HEK293 (cell line): Measurements from ENCODE around the gene LHFPL2.

ENCODE experiments used
- CTCF ChIA-PET: fragments of 350-600 bp; formaldehyde crosslinking; extraction: SDS; loops from one replicate; lab custom pipeline; 2021; ENCODE audit warnings: antibody characterized with exemption; lab: Yijun Ruan, JAX
- POLR2A ChIA-PET: fragments of 300-600 bp; formaldehyde crosslinking; extraction: SDS; loops from one replicate; lab custom pipeline; 2020; ENCODE audit warnings: antibody characterized with exemption, inconsistent platforms; lab: Yijun Ruan, JAX
- H3K27ac ChIP-seq: fragments of 200-500 bp; sonication (Bioruptor generic); 2 replicates; pipeline ENCODE4 v1.5.1; 2014; ENCODE audit warnings: low read depth, low read length, control low read depth, inconsistent platforms; ENCODE audit errors: extremely low read depth
- H3K36me3 ChIP-seq, 2 experiments: fragments of 200-500 bp in 1 of 2; sonication (Bioruptor generic) in 1 of 2; 1 replicate in 1 of 2; 2 replicates in 1 of 2; pipeline ENCODE4 v1.5.1; 2014 to 2017; ENCODE audit warnings: inconsistent platforms in 2 of 2, low read length in 2 of 2; ENCODE audit not compliant: control insufficient read depth in 2 of 2, insufficient read depth in 1 of 2
- H3K4me1 ChIP-seq: fragments of 200-500 bp; sonication (Bioruptor generic); 2 replicates; pipeline ENCODE4 v1.5.1; 2014; ENCODE audit warnings: mild to moderate bottlenecking, low read length, inconsistent platforms; ENCODE audit not compliant: control insufficient read depth, insufficient read depth
- H3K4me3 ChIP-seq: 2 replicates; pipeline ENCODE4 v1.5.1; 2011; ENCODE audit warnings: low read depth, mild to moderate bottlenecking, control low read depth, low read length, moderate library complexity
- H3K9me3 ChIP-seq: fragments of 200-500 bp; sonication (Bioruptor generic); 2 replicates; pipeline ENCODE4 v1.5.1; 2014; ENCODE audit warnings: low read depth, low read length, inconsistent platforms; ENCODE audit not compliant: control insufficient read depth, insufficient read depth
- BCL11B ChIP-seq: fragments of 450-650 bp; formaldehyde crosslinking; IDR thresholded peaks from 2 replicates; pipeline ENCODE4 v1.5.1; 2016; ENCODE audit warnings: low read depth, missing biosample characterization, missing genetic modification characterization
- HIC1 ChIP-seq: fragments of 450-650 bp; formaldehyde crosslinking; IDR thresholded peaks from 2 replicates; pipeline ENCODE4 v1.5.1; 2016; ENCODE audit warnings: missing biosample characterization, missing genetic modification characterization
- PRDM2 ChIP-seq: fragments of 450-650 bp; formaldehyde crosslinking; IDR thresholded peaks from 2 replicates; pipeline ENCODE4 v1.5.1; 2016; ENCODE audit warnings: missing biosample characterization, missing genetic modification characterization, borderline replicate concordance
- YY1 ChIP-seq: fragments of 450-650 bp; formaldehyde crosslinking; IDR thresholded peaks from 2 replicates; pipeline ENCODE4 v1.5.1; 2018; ENCODE audit warnings: missing biosample characterization, missing genetic modification characterization
- ZBTB17 ChIP-seq: fragments of 450-650 bp; formaldehyde crosslinking; IDR thresholded peaks from 2 replicates; pipeline ENCODE4 v1.5.1; 2016; ENCODE audit warnings: missing biosample characterization, missing genetic modification characterization
- ZBTB6 ChIP-seq: fragments of 450-650 bp; formaldehyde crosslinking; IDR thresholded peaks from 2 replicates; pipeline ENCODE4 v1.5.1; 2017; ENCODE audit warnings: missing biosample characterization, missing genetic modification characterization
- ZNF169 ChIP-seq: fragments of 450-650 bp; formaldehyde crosslinking; IDR thresholded peaks from 2 replicates; pipeline ENCODE4 v1.5.1; 2016; ENCODE audit warnings: missing biosample characterization, missing genetic modification characterization
- ZNF174 ChIP-seq: fragments of 450-650 bp; formaldehyde crosslinking; IDR thresholded peaks from 2 replicates; pipeline ENCODE4 v1.5.0; 2017; ENCODE audit warnings: missing biosample characterization, mild to moderate bottlenecking, missing genetic modification characterization
- ZNF2 ChIP-seq: fragments of 450-650 bp; formaldehyde crosslinking; IDR thresholded peaks from 2 replicates; pipeline ENCODE4 v1.5.1; 2016; ENCODE audit warnings: missing biosample characterization, missing genetic modification characterization
- ZNF354C ChIP-seq: fragments of 450-650 bp; formaldehyde crosslinking; IDR thresholded peaks from 2 replicates; pipeline ENCODE4 v1.5.1; 2016; ENCODE audit warnings: missing biosample characterization, missing genetic modification characterization, low read depth, borderline replicate concordance
- ZNF366 ChIP-seq: fragments of 450-650 bp; formaldehyde crosslinking; conservative IDR thresholded peaks from 2 replicates; pipeline ENCODE4 v1.5.1; 2016; ENCODE audit warnings: missing biosample characterization, missing genetic modification characterization
- ZNF501 ChIP-seq: fragments of 450-650 bp; formaldehyde crosslinking; IDR thresholded peaks from 2 replicates; pipeline ENCODE4 v1.5.1; 2016; ENCODE audit warnings: missing biosample characterization, missing genetic modification characterization
- ZNF514 ChIP-seq: fragments of 450-650 bp; formaldehyde crosslinking; IDR thresholded peaks from 2 replicates; pipeline ENCODE4 v1.5.1; 2016; ENCODE audit warnings: missing biosample characterization, missing genetic modification characterization
- ZNF521 ChIP-seq: fragments of 450-650 bp; formaldehyde crosslinking; IDR thresholded peaks from 2 replicates; pipeline ENCODE4 v1.5.1; 2017; ENCODE audit warnings: missing biosample characterization, mild to moderate bottlenecking, missing genetic modification characterization
- ZNF530 ChIP-seq: fragments of 450-650 bp; formaldehyde crosslinking; IDR thresholded peaks from 2 replicates; pipeline ENCODE4 v1.5.1; 2016; ENCODE audit warnings: low read depth, missing biosample characterization, missing genetic modification characterization
- ZNF580 ChIP-seq: fragments of 450-650 bp; formaldehyde crosslinking; IDR thresholded peaks from 2 replicates; pipeline ENCODE4 v1.5.1; 2016; ENCODE audit warnings: missing biosample characterization, missing genetic modification characterization
- ZNF626 ChIP-seq: fragments of 450-650 bp; sonication (Bioruptor Pico); formaldehyde crosslinking; IDR thresholded peaks from 2 replicates; pipeline ENCODE4 v1.5.1; 2018; ENCODE audit warnings: missing biosample characterization, missing genetic modification characterization, inconsistent platforms
- TF ChIP-seq, protein P1 (sequence below): fragments of 450-650 bp; formaldehyde crosslinking; IDR thresholded peaks from 2 replicates; pipeline ENCODE4 v1.5.1; 2016; ENCODE audit warnings: missing biosample characterization, missing genetic modification characterization, low read depth
- TF ChIP-seq, protein P2 (sequence below): fragments of 450-650 bp; formaldehyde crosslinking; conservative IDR thresholded peaks from 2 replicates; pipeline ENCODE4 v1.5.1; 2016; ENCODE audit warnings: low read depth, missing biosample characterization, missing genetic modification characterization

The LHFPL2 gene

DNA sequence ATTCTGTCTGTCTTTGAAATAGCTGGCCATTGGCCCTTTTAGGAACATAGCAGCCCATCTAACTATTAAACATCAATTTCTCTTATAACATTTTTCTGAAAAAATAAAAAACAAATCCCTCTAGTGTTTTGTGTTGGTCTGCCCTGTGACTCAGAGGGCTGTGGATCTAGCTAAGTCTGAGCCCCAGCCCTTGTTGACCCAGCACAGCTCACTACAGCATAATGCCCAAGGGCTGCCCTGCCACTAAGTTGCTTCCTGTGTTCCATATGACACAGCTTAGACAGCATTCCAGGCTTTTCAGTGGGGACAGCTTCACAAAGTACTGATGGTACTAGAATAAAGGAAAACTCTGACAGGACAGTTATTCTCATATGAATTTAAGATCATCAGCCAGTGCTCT is 152.2 kb downstream of the LHFPL2 start:
- Histone ChIP-seq H3K4me3 (no peak overlapping the region), H3K4me1 (peaks cover 6% of the 10 kb centered on the region), H3K36me3 (peaks cover 0 to 4% of the 10 kb centered on the region in 2 experiments; a peak in 1 of 3 replicates), H3K27ac (no peak overlapping the region), H3K9me3 (no peaks in the 10 kb centered on the region)
- TF ChIP-seq PRDM2 (tag by site-specific recombination) (no peak), BCL11B (no peak), HIC1 (tag by site-specific recombination) (no peak), ZNF169 (tag by site-specific recombination) (no peak), ZNF354C (tag by site-specific recombination) (no peak), ZNF501 (no peak), ZNF2 (tag by site-specific recombination) (no peak)
- TF ChIP-seq, protein P1, sequence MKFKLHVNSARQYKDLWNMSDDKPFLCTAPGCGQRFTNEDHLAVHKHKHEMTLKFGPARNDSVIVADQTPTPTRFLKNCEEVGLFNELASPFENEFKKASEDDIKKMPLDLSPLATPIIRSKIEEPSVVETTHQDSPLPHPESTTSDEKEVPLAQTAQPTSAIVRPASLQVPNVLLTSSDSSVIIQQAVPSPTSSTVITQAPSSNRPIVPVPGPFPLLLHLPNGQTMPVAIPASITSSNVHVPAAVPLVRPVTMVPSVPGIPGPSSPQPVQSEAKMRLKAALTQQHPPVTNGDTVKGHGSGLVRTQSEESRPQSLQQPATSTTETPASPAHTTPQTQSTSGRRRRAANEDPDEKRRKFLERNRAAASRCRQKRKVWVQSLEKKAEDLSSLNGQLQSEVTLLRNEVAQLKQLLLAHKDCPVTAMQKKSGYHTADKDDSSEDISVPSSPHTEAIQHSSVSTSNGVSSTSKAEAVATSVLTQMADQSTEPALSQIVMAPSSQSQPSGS (tag by site-specific recombination), result no peak
- POLR2A ChIA-PET, result no interaction called here
- CTCF ChIA-PET, result interaction anchor here (0.7 to 1.5 kb wide), 4 partner anchors 24 to 1466 kb away, joined by 3 to 4 read pairs (median 3); no protein-coding TSS in a partner anchor

- Histone ChIP-seq H3K36me3 (peaks cover 0 to 8% of the 10 kb centered on the region in 2 experiments; a peak in 1 of 3 replicates), H3K4me1 (peaks cover 5% of the 10 kb centered on the region; the same call in 1 of the 2 replicates), H3K4me3 (no peak overlapping the region), H3K27ac (no peak overlapping the region), H3K9me3 (no peaks in the 10 kb centered on the region)
- ChIA-PET CTCF (interaction anchor here (0.7 to 1.4 kb wide), 3 partner anchors 132 to 1465 kb away, joined by 3 to 4 read pairs (median 3); no protein-coding TSS in a partner anchor), POLR2A (no interaction called here)
- TF ChIP-seq, protein P2, sequence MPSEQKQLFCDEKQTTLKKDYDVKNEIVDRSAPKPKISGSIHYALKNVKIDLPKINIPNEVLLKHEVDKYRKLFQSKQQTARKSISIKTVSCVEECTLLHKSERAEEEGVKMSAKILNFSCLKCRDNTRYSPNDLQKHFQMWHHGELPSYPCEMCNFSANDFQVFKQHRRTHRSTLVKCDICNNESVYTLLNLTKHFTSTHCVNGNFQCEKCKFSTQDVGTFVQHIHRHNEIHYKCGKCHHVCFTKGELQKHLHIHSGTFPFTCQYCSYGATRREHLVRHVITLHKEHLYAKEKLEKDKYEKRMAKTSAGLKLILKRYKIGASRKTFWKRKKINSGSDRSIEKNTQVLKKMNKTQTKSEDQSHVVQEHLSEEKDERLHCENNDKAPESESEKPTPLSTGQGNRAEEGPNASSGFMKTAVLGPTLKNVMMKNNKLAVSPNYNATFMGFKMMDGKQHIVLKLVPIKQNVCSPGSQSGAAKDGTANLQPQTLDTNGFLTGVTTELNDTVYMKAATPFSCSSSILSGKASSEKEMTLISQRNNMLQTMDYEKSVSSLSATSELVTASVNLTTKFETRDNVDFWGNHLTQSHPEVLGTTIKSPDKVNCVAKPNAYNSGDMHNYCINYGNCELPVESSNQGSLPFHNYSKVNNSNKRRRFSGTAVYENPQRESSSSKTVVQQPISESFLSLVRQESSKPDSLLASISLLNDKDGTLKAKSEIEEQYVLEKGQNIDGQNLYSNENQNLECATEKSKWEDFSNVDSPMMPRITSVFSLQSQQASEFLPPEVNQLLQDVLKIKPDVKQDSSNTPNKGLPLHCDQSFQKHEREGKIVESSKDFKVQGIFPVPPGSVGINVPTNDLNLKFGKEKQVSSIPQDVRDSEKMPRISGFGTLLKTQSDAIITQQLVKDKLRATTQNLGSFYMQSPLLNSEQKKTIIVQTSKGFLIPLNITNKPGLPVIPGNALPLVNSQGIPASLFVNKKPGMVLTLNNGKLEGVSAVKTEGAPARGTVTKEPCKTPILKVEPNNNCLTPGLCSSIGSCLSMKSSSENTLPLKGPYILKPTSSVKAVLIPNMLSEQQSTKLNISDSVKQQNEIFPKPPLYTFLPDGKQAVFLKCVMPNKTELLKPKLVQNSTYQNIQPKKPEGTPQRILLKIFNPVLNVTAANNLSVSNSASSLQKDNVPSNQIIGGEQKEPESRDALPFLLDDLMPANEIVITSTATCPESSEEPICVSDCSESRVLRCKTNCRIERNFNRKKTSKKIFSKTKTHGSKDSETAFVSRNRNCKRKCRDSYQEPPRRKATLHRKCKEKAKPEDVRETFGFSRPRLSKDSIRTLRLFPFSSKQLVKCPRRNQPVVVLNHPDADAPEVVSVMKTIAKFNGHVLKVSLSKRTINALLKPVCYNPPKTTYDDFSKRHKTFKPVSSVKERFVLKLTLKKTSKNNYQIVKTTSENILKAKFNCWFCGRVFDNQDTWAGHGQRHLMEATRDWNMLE (tag by site-specific recombination), result no peak
- TF ChIP-seq ZBTB17 (no peak), YY1 (tag by site-specific recombination) (no peak), ZNF514 (tag by site-specific recombination) (no peak), ZNF521 (tag by site-specific recombination) (no peak), ZNF530 (no peak), ZNF174 (tag by site-specific recombination) (no peak), ZNF626 (tag by site-specific recombination) (no peak), ZNF366 (tag by site-specific recombination) (no peak), ZBTB6 (tag by site-specific recombination) (no peak), ZNF580 (tag by site-specific recombination) (no peak)
Measured at GRCh38 chr5:78495800-78496199, 152.8 kb downstream of the LHFPL2 start.
